ENCODE measurements around the gene ZNF445. TPM values are rescaled to one million over a fixed set of nuclear protein-coding genes. Genes with fewer than 3 reads are reported as not detected.

Gene ZNF445
- total and polyA plus RNA-seq, 2 of the 8 experiments (the other 6 are each of a cell fraction or from before 2014, with no cell fraction given), result 3.3 to 26.3 TPM

DNA sequence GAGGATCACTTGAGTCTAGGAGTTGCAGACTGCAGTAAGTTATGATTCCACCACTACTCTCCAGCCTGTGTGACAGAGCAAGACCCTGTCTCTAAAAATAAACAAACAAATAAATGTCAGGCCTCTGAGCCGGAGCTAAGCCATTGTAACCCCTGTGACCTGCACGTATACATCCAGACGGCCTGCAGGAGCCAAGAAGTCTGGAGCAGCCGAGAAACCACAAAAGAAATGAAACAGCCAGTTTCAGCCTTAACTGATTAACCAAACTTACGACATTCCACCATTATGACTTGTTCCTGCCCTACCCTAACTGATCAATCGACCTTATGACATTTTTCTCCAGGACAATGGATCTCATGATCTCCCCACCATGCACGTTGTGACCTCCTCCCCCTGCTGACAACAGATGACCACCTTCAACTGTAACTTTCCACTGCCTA, 45.0 kb upstream of the ZNF445 start (continued):
- TF ChIP-seq, protein P1, sequence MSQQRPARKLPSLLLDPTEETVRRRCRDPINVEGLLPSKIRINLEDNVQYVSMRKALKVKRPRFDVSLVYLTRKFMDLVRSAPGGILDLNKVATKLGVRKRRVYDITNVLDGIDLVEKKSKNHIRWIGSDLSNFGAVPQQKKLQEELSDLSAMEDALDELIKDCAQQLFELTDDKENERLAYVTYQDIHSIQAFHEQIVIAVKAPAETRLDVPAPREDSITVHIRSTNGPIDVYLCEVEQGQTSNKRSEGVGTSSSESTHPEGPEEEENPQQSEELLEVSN (IDR thresholded peaks at IDR 0.05), result no peak
- TF ChIP-seq, protein P2, sequence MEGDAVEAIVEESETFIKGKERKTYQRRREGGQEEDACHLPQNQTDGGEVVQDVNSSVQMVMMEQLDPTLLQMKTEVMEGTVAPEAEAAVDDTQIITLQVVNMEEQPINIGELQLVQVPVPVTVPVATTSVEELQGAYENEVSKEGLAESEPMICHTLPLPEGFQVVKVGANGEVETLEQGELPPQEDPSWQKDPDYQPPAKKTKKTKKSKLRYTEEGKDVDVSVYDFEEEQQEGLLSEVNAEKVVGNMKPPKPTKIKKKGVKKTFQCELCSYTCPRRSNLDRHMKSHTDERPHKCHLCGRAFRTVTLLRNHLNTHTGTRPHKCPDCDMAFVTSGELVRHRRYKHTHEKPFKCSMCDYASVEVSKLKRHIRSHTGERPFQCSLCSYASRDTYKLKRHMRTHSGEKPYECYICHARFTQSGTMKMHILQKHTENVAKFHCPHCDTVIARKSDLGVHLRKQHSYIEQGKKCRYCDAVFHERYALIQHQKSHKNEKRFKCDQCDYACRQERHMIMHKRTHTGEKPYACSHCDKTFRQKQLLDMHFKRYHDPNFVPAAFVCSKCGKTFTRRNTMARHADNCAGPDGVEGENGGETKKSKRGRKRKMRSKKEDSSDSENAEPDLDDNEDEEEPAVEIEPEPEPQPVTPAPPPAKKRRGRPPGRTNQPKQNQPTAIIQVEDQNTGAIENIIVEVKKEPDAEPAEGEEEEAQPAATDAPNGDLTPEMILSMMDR (IDR thresholded peaks at IDR 0.05; ENCODE audit: control extremely low read depth in 1 of 3, insufficient read depth in 1 of 3, low read depth in 1 of 3, low read length in 3 of 3), result no peak
- TF ChIP-seq TBP (IDR thresholded peaks at IDR 0.05; ENCODE audit: low read depth, low read length) (no peak), JUN (IDR thresholded peaks at IDR 0.05; ENCODE audit: low read depth, low read length) (no peak)
